ENCODE measurements around the gene OPRM1. TPM values are rescaled to one million over a fixed set of nuclear protein-coding genes. Genes with fewer than 3 reads are reported as not detected.

Gene OPRM1
- total RNA-seq, 1 experiment from 2014 or later, result not detected

- H3K9me3 ChIP-seq, result no peaks in the 10 kb centered on the region
- DNase-seq, result no peak
- no TSS peak for BruUV-seq (replicated peaks)
- no peaks in the 10 kb centered on the region for H3K27me3 ChIP-seq (replicated peaks; ENCODE audit: control insufficient read depth, insufficient read depth, low read length)
- ChIA-PET CTCF (no interaction called here), POLR2A (interaction anchor here (0.6 kb wide), 1 partner anchor 97 kb away, joined by 3 read pairs; no protein-coding TSS in a partner anchor)
- intact Hi-C loops (cut with micrococcal nuclease; ENCODE audit: unreplicated experiment), result no loop called here
- Mint-ChIP-seq H3K4me3 (ENCODE audit: unreplicated experiment) (no peak overlapping the region), H3K36me3 (ENCODE audit: insufficient read depth, unreplicated experiment) (no peaks in the 10 kb centered on the region), H3K9me3 (ENCODE audit: unreplicated experiment) (no peaks in the 10 kb centered on the region), H3K4me1 (ENCODE audit: low read depth, unreplicated experiment) (no peaks in the 10 kb centered on the region), H3K27me3 (ENCODE audit: insufficient read depth, unreplicated experiment) (no peaks in the 10 kb centered on the region), H3K27ac (ENCODE audit: unreplicated experiment) (no peak overlapping the region)
- H3K4me3 ChIP-seq (ENCODE audit: low read depth, low read length), result no peak overlapping the region
- no peaks in the 10 kb centered on the region for H3K36me3 ChIP-seq (ENCODE audit: control insufficient read depth, insufficient read depth, low read length)
- H3K4me1 ChIP-seq, result no peaks in the 10 kb centered on the region
- TF ChIP-seq CTCF (IDR thresholded peaks at IDR 0.05; ENCODE audit: insufficient read depth in 1 of 2, low read depth in 1 of 2, low read length in 1 of 2, severe bottlenecking in 1 of 2, unreplicated experiment in 1 of 2), result no peak
These were observed 227.6 kb downstream of the OPRM1 start for GRCh38 chr6:154266560-154267099.

DNA sequence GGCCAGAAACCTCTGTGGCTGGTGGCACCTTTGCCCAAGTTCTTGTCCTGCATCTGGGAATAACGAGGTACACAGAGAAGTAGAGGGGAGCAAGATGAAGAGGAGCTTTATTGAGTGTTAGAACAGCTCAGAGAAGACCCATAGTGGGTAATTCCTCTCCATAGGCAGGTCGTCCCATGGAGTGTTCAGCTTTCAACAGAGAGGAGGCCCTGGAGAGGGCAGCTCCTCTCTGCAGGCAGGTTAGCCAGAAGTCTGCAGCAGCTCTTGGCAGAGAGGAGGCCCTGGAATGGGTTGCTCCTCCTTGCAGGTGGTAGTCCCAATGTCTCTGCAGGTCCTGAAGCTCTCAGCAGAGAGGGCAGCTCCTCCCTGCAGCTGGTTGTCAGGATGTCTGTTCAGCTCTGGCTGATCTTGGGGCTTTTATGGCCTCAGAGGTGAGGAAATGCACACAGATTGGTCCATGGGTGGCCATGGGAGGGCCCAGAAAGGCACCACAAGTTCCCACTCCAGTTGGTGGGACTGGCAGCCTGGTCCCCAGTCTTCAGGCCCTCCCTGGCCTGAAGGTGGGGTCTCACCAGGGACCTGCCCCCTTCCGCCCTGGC is 228.6 kb downstream of the OPRM1 start:
- no peak for TF ChIP-seq CTCF (IDR thresholded peaks at IDR 0.05; ENCODE audit: insufficient read depth in 1 of 2, low read depth in 1 of 2, low read length in 1 of 2, severe bottlenecking in 1 of 2, unreplicated experiment in 1 of 2)
- H3K4me3 Mint-ChIP-seq (ENCODE audit: unreplicated experiment), result no peak overlapping the region
- Histone ChIP-seq H3K4me1 (no peaks in the 10 kb centered on the region), H3K9me3 (no peaks in the 10 kb centered on the region), H3K36me3 (ENCODE audit: control insufficient read depth, insufficient read depth, low read length) (no peaks in the 10 kb centered on the region), H3K27me3 (replicated peaks; ENCODE audit: control insufficient read depth, insufficient read depth, low read length) (no peaks in the 10 kb centered on the region), H3K4me3 (ENCODE audit: low read depth, low read length) (no peak overlapping the region)
- no peaks in the 10 kb centered on the region for H3K27me3 Mint-ChIP-seq (ENCODE audit: insufficient read depth, unreplicated experiment)
- DNase-seq, result no peak
- BruUV-seq (replicated peaks), result no TSS peak
- no peak overlapping the region for H3K27ac Mint-ChIP-seq (ENCODE audit: unreplicated experiment)
- ChIA-PET CTCF (no interaction called here), POLR2A (interaction anchor here (0.6 kb wide), 1 partner anchor 96 kb away, joined by 3 read pairs; no protein-coding TSS in a partner anchor)
- no peaks in the 10 kb centered on the region for H3K9me3 Mint-ChIP-seq (ENCODE audit: unreplicated experiment)
- H3K36me3 Mint-ChIP-seq (ENCODE audit: insufficient read depth, unreplicated experiment), result no peaks in the 10 kb centered on the region
- intact Hi-C loops (cut with micrococcal nuclease; ENCODE audit: unreplicated experiment), result no loop called here
- no peaks in the 10 kb centered on the region for H3K4me1 Mint-ChIP-seq (ENCODE audit: low read depth, unreplicated experiment)

DNA sequence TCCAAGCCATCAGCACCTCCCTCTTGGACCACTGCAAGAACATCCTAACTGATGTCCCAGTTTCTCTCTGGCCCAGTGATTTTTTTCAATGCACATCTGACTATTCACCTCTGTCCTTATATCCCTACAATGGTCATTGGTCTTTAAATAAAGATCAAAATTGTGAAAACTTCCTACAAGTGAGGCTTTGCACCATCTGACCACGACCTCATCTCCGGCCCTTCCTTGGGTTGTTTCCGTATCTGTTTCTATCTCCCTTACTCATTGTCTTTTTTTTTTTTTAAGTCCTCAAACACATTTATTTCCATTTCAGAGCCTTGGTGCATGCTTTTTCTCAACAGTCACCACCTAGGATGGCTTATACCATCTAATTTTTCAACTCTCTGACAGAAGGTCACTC is 229.4 kb downstream of the OPRM1 start:
- CTCF ChIA-PET, result no interaction called here
- POLR2A ChIA-PET, result no interaction called here

More for the DNA sequence above, 229.4 kb downstream of the OPRM1 start:
- no peaks in the 10 kb centered on the region for H3K9me3 ChIP-seq
- no peaks in the 10 kb centered on the region for H3K4me1 ChIP-seq
- DNase-seq, result no peak
- H3K27ac Mint-ChIP-seq (ENCODE audit: unreplicated experiment), result no peak overlapping the region
- H3K9me3 Mint-ChIP-seq (ENCODE audit: unreplicated experiment), result no peaks in the 10 kb centered on the region
- no peaks in the 10 kb centered on the region for H3K36me3 Mint-ChIP-seq (ENCODE audit: insufficient read depth, unreplicated experiment)
- H3K4me3 Mint-ChIP-seq (ENCODE audit: unreplicated experiment), result no peak overlapping the region
- intact Hi-C loops (cut with micrococcal nuclease; ENCODE audit: unreplicated experiment), result no loop called here
- TF ChIP-seq CTCF (IDR thresholded peaks at IDR 0.05; ENCODE audit: insufficient read depth in 1 of 2, low read depth in 1 of 2, low read length in 1 of 2, severe bottlenecking in 1 of 2, unreplicated experiment in 1 of 2), result no peak
- no peaks in the 10 kb centered on the region for H3K27me3 ChIP-seq (replicated peaks; ENCODE audit: control insufficient read depth, insufficient read depth, low read length)
- H3K4me3 ChIP-seq (ENCODE audit: low read depth, low read length), result no peak overlapping the region
- no peaks in the 10 kb centered on the region for H3K4me1 Mint-ChIP-seq (ENCODE audit: low read depth, unreplicated experiment)
- no peaks in the 10 kb centered on the region for H3K27me3 Mint-ChIP-seq (ENCODE audit: insufficient read depth, unreplicated experiment)
- no peaks in the 10 kb centered on the region for H3K36me3 ChIP-seq (ENCODE audit: control insufficient read depth, insufficient read depth, low read length)
- BruUV-seq (replicated peaks), result no TSS peak

Data from Caco-2 (cell line).